ENCODE results near the gene PROM1. TPM values are rescaled to one million over a fixed set of nuclear protein-coding genes. Genes with fewer than 3 reads are reported as not detected.

PROM1 gene
- total RNA-seq, 1 experiment from 2014 or later: 0.27 TPM

DNA sequence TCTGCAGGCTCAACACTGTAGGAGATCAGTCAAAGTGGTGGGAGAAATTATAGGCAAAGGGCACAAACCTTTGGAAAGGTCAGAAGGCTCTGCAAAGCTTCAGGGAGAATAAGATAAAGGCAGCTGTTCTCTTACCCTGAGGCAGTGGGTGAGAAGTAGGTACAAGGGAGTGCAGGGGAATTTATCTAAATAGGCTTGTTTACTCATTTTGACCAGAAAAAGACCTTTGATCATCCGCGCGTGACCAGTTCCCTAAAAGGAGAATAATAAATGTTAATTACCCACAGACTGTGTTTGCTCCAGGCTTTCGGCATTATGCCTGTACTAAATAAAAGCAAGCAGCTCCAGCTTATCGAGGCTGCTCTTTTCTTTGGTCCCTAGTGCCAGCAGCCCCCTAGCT is 130.2 kb downstream of the PROM1 start:
- DNase-seq (ENCODE audit: extremely low read depth, low read depth): no peak

DNA sequence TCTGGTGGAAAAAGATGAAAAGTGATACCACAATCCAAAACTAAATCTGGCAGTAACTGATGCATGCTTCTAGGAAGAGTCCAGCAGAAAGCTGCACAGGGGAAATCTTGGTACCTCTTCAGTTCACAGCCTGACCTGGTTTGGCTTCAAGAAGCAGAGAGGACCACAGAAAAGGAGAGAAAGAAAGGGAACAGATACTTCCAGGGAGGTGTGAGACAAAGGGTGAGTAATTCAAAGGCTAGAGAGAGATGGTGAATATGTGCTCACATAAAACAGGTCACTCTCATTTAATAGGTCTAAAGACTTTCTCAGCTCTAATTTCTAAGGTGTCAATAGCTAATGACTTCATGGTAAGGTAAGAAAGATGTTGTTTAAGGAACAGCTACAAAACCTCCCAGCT is 132.0 kb downstream of the PROM1 start:
- DNase-seq (ENCODE audit: extremely low read depth, low read depth): no peak

GRCh38 chr4:15948826-15949225 is 135.0 kb downstream of the PROM1 start:
- DNase-seq (ENCODE audit: extremely low read depth, low read depth): no peak

- DNase-seq (ENCODE audit: extremely low read depth, low read depth): no peak
These were observed 136.1 kb downstream of the PROM1 start for GRCh38 chr4:15947684-15948083.

DNA sequence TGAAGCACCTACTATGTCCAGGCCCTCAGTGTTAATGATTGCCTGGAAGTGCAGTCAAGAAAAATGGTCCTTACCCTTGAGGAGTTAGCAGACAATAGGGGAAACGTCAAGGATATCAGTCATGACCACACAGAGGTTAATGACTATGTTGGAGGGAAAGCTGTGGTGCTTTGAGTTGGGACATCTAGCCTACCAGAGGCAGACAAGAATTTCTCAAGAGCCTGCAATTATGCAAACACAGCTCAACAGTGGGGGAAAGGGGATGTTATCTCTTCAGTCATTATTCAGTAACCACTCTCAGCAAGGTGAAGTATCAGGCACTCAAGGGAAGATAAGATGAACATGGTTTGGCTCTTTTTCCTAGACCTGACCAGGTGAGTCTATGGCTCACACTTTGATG is 138.3 kb downstream of the PROM1 start:
- no peak for DNase-seq (ENCODE audit: extremely low read depth, low read depth)

GRCh38 chr4:15944895-15945294 is 138.9 kb downstream of the PROM1 start:
- no peak for DNase-seq (ENCODE audit: extremely low read depth, low read depth)

DNA sequence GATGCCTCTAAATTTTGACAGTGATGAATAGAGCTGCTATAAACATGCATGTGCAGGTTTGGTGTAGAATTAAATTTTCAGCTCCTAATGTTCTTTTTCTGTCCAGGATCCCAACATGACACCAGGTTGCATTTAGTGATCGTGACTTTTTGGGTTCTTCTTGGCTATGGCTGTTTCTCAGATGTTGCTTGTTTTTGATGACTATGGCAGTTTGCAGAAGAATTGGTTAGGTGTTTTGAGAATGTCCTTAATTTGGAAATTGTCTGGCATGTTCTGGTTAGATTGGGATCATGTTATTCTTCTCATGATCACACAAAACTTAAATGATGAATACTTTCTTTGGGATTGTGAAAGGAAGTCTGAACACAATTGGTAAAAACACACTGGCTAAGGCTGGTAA is 141.5 kb downstream of the PROM1 start:
- no peak for DNase-seq (ENCODE audit: extremely low read depth, low read depth)

DNA sequence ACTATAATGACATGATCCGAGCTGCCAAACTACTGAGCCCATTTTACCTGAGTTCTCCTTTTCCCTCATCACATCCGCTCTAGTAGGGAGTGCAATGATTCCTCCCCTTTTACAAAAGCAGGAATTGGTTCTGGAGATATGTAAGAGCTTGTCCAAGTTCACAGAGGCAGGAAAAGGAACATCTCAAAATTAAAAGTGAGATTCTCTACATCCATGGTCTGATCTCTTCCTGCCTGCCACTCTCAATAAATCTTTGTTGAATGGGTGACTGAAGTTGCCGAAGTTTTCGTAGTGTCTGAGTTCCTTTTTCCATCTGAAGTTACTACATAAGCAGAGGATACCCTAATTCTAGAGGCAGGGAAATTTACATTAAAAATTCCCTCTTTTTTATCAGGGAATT is 145.2 kb downstream of the PROM1 start, which contains the start of gene FGFBP1:
Gene FGFBP1, minus strand, starts transcription at position 101 of the 400 bp plus-strand sequence. CDS start 2,108 bp downstream, outside the sequence.
- DNase-seq (ENCODE audit: extremely low read depth, low read depth): no peak

- DNase-seq (ENCODE audit: extremely low read depth, low read depth): no peak
These were observed 145.6 kb downstream of the PROM1 start for GRCh38 chr4:15938182-15938581.

DNA sequence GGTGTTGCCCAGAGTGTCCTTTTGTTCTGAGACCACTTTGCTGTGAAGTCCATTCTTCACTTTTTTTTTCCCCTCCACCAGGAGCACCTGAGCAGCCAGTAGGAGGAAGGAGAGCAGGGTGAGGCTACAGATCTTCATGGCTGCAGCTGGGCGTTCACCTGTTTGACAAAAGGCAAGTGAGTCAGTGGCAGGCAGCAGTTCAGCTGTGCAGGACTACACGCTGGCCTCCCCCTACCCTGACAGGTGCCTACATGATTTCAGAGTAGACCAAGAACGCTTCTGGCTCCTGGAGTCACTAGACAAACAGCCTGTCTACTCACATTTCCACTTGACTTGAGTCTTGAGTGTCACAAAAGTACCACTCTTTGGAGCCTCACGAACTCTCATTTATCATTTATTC is 147.3 kb downstream of the PROM1 start:
- no peak for DNase-seq (ENCODE audit: extremely low read depth, low read depth)

DNA sequence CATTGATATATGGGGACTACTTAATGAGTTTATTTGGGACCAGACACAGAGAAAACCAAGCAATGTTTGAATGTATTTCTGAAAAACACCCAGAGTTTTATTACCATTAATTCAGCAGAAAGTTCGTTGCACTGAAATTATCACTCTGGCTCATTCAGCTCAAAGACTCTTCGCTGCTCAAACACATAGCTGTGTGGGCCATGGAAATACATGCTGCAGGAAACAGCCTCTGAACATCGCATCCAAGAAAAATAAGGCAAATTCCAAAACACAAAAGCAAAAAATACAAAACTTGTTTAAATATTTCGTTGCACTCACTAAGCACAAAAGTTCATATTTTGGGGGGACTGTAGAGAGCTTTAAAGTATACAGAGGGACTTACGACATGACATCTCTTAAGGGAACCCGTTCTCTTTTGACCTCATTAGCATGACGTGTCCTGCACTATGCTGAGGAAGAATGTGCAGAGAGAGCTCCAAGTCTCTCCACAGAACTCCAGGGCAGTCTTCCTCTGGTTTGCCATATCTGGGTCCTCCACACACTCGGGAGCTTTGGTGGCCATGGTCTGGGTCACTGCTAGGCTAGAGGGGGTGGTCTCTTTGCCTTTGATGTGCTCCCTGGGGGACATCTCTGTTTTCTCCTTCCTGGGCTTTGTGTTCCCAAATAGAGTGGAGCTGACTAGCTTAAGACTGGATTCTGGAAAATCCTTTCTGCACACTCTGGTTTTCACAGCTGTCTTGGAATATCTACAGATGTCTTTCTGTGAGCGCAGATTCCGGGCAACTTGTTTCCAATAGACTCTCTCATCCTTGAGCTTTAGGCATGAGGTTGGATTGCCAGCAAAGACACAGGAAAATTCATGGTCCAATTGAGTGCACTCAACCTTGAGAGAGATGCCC is 148.1 kb downstream of the PROM1 start:
- no peak for DNase-seq (ENCODE audit: extremely low read depth, low read depth)

- no peak for DNase-seq (ENCODE audit: extremely low read depth, low read depth)
These were observed 149.6 kb downstream of the PROM1 start for GRCh38 chr4:15934259-15934658.

DNA sequence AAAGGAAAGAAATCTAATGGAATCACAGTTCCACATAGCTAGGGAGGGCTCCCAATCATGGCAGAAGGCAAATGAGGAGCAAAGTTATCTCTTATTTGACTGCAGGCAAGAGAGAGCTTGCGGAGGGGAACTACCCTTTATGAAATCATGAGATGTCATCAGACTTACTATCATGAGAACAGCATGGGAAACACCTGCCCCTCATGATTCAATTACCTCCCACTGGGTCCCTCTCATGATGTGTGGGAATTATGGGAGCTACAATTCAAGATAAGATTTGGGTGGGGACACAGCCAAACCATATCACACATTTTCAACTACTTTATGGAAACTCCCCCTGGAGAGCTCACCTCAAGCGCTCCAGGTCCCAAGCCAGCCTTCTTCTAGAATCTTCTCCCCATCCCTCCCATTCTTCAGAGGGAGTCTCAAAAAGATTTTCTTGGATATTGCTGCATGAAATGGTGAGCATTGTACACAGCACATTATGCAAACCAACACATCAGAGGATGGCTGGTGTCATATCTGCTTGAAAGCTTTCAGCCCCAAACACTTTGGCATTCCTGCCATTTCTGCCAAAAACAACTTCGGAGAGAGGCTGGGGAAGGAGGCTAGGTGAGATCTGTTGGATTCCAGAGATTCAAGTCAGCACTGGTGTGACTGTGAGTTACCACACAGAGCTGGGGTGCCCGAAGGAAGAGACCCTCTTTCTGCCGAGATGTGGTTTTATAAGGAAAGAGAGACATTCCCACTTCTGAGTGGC is 152.2 kb downstream of the PROM1 start:
- DNase-seq (ENCODE audit: extremely low read depth, low read depth): no peak

GRCh38 chr4:15930314-15930713 is 153.5 kb downstream of the PROM1 start:
- DNase-seq (ENCODE audit: extremely low read depth, low read depth): no peak

GRCh38 chr4:15929540-15929939 is 154.3 kb downstream of the PROM1 start:
- DNase-seq (ENCODE audit: extremely low read depth, low read depth): no peak

DNA sequence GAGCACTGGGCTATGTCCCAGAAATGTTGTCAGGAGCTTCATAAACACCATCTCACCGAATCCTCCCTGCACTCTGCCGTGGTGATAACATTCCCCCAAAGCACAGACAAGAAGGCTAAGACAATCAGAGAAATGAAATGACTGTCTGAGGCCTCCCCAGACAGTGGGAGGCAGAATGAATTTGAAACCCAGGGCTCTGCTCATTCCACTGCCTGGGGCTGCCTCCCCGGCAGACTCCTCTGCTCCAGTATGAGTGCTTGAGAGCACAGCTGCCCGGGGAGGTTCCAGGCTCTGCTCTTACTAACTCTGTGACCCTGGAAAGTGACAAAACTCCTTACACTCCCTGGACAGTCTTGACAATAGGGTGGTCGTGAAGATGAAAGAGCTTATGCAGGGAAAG is 154.9 kb downstream of the PROM1 start:
- DNase-seq (ENCODE audit: extremely low read depth, low read depth): no peak

- DNase-seq (ENCODE audit: extremely low read depth, low read depth): no peak
These were observed 157.3 kb downstream of the PROM1 start for GRCh38 chr4:15926486-15926885.

- DNase-seq (ENCODE audit: extremely low read depth, low read depth): no peak
These were observed 158.0 kb downstream of the PROM1 start for GRCh38 chr4:15925830-15926229.

DNA sequence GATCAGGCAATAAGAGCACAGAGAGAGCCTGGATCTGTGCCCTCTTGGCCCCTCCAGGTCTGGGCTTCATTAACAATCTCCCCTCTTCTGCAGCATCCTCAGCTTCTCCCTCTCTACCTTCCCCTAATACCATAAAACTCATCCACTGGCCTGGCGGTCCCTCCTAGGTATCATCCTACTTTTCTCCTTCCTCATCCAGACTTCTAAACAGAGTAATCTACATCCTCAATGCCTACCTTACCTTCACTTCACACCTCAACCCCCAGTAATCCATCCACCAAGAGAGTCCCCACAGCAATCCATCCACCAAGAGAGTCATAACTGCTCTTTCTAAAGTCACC is 162.3 kb downstream of the PROM1 start:
- DNase-seq (ENCODE audit: extremely low read depth, low read depth): no peak

DNA sequence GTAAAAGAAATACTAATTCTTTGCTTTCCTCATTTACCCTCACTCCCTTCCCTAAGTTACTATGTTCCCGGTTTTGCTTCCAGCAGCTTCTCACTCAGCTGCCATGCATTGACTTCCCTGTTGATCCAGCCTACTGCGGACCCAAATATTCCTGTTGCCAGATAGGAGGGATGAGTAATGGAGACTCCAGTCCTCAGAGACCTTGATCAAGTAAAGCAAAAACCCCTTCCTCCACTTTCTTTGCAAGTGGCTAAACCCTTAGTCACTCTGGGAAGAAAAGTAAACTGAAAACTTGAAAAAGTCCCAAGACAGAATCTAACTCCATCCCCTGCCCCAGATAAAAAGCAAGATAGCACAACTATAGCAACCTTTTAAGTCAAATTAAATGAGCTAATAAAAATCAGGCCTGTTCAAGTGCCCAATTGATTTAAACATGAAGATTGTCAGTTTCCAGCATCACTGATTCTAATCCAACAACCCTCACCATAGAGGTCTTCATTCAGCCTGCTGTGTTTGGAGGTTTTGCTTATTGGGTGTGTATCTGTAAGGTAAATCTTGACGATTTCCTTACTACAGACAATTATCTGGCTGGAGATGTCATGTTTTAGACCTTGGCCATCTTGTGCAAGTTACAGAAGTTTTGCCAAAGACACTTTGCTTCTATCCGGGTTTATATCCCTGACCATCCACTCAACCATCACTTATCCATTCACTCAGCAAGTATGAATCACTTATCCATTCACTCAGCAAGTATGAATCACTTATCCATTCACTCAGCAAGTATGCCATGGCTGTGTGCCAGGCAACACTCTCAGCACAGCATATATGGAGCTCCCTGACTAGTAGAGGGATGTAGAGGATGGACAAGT is 162.9 kb downstream of the PROM1 start:
- peak; percentile 85 for DNase-seq (ENCODE audit: extremely low read depth, low read depth)
